Stimulated activated CD4-positive, alpha-beta T cell treated with anti-CD3 and anti-CD28 coated beads, Interleukin-1b, Interleukin-23, amount 100 ng/mL, for 4 hours (primary cell): ENCODE measurements around the gene DNLZ.

Experiments used
- DNase-seq, 2 donors: peaks; one replicate each; pipeline ENCODE4 v3.0.0-alpha.2; 2020; ENCODE audit warnings: low read depth in 2 of 2

DNLZ gene

DNA sequence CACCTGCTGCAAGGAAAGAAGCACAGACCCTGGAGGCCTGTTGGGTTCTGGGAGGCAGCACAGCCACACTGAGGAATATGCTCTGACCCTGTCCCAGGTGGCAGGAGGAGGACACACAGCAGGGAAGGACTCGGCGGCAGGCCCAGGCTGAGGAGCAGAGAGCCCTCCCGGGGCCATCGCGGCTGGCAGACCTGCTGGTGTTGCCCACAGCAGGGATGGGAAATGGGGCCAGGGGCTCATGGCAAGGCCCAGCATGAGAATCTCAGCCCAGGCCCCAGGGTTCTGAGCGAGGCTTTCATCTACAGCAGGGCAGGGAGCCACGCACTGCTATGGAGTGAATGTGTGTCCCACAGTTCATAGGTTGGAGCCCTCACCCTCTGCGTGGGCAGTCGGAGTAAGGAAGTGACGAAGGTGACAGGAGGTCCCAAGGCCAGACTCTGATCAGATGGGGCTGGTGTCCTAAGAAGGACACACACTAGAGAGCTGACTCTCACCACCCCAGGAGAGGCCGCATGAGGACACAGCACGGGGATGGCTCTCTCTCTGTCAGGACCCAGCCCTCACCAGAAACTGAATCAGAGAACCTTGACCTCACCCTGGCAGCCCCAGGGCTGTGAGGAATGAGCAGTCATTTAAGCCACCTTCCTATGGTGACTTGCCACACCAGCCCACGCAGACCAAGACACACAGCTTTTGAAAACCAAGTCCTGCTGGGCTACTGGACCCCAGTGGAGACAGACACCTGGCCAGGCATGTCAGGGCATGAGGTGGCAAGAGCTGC is 46.5 kb downstream of the DNLZ start:
- no peak for DNase-seq

DNA sequence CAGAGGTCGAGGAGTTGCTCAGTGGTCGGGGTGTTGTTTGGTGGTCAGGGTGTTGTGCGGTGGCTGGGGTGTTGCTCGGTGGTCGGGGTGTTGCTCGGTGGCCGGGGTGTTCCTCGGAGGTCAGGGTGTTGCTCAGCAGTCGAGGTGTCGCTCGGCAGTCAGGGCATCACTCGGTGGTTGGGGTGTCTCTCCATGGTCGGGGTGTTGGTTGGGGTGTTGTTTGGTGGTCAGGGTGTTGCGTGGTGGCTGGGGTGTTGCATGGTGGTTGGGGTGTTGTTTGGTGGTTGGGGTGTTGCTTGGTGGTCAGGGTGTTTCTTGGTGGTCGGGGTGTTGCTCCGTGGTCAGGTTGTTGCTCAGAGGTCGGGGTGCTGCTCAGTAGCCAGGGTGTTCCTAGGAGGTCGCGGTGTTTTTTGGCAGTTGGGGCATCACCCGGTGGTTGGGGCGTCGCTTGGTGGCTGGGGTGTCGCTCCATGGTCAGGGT is 47.2 kb downstream of the DNLZ start:
- DNase-seq = no peak

DNA sequence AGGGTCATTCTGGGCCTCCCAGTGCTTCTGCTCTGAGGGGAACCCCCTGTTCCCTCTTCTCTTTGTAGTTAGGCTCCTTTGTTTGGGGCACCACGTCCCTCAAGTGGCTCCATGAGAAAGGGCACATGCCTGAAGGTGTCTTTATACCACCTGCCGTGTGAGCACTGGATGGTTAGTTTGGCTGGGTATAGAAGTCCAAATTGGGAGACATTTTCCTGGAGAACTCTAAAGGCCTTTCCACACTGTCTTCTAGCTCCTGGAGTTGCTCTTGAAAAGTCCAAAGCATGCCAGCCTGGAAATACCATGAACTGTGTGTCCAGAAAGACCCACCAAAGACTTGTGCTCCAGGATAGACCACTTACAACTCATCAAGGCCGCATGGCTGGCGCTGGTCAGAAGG is 48.6 kb downstream of the DNLZ start:
- no peak for DNase-seq

DNA sequence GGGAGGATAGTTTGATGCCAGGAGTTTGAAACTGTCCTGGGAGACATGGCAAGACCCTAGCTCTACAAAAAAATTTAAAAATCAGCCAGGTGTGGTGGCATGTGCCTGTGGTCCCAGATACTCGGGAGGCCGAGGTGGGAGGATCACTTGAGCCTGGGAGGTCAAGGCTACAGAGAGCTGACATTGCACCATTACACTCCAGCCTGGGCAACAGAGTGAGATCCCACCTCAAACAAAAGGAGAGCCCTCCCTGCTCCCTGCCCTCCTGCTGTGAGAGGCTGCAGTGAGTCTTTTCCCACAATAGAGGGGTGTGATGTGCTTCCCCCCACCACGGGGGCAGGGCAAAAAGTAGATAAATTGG is 49.5 kb downstream of the DNLZ start:
- no peak for DNase-seq

DNA sequence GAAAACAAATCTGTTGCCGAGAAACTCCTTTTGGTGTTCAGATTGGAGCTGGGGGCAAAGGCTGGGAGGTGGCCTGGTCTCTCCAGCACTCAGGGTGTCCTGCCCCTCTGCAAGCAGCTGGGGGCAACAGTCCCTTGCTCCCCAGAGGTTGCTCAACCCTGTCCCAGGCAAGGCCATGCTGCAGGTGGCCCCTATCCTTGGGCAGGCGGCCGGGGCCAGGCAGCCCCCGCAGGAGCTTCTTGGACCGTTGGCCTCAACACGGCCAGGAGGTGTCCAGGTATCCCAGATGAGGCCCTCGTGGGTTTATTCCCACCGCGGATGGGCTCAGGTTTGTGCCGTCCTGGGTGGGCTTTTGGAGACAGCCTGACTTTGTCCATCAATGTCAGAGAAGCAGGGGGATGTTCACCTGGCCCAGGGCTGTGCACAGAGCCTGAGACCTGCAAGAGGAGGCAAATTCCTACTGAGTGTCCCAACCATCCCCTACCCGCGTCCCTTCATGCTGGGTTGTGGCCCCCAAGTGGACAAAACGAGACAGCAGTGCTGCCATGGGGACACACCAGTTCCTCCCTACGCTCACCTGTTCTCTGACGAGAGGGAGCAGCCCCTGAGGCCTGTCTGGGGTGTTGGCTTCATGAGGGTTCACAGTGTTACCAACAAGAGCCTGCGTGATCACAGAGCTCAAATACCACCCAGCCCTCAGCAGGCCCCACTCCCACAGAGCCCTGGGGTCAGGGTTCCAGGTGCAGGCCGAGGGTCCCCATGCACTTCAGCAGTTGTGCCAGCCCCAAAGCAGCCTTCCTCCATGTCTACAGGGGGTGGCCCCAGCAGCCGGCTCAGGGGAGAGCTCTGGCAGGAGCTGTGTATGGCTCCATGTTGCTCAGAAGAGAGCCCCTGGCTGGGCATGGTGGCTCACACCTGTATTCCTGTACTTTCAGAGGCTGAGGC is 50.2 kb downstream of the DNLZ start:
- no peak for DNase-seq

DNA sequence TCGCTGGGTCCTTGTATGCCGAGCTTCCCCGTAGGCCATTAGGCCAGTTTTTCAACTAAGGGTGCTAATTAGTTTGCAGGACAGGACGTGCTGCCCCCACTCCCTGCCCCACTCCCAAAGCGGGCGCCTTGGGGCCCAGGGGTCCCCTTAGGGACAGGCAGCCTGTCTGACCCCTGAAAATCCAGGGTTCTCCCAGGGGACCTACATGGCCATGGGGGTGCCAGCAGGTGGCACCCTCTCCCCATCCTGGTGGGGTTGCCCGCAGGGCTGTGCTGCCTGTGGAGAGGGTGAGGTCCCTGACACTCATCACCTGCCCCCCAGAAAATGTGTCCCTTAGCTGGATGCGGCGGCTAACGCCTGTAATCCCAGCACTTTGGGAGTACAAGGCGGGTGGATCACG is 51.1 kb downstream of the DNLZ start:
- DNase-seq = peak; percentile 37 to 48

DNA sequence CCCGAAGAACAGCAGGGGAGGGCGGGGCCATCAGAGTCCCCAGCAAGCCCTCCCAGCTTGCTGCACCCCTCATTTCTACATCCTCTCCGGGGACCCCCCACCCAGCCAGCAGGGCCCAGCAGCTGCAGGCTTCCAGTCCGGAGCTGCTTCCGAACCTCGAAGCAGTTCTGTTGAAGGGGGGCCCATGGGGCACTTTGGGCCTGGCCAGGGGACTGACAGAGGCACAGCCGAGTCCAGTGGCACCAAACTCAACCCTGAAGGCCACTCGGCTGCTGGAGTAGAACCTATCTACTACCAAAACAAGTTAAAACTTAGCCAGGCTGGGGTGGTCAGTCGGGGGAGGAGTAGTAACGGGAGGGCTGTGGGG is 51.6 kb downstream of the DNLZ start:
- DNase-seq = no peak

DNA sequence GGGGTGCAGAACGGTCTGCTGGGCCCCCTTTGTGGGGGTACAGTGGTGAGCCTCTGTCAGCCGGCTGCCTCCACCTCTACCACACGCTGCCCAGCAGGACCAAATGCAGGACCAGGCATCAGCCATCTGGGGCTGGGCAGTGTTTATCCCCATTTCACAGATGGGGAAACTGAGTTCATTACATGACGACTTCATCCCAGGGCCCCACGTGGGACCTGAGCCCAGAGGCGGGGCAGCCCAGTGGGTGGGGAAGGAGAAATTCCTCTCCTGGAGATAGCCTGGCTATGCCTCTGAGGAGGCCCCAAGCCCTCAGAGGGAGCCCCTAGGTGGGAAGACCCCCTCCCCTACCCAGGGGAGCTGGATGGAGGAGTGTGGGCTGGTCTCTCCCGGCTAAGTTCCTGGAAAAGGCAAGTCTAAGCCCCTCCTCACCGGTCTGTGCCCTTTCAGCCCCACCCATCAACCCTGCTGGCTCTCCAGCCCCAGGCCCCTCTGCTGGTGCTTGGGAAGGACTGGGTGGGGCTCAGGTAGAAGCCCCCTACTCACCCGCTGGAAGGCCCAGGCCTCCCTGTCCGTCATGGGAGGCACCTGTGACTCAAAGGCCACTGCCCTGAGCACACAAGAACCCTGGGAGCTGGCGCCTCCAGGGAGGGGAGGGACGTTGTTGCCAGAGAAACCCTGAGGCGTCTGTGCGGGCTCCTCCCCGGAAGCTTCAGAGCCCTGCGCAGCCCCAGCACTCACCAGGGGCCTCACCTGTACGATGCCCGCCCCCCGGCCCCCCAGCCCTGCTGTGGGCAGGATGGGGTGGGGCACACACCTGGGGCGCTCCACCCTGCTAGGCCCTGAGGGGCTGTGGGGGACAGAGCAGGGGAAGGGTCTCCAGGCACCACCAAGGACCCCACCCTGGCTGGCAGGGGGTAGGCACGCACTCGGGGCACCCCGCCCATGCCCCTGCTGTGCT is 52.2 kb downstream of the DNLZ start:
- no peak for DNase-seq

DNA sequence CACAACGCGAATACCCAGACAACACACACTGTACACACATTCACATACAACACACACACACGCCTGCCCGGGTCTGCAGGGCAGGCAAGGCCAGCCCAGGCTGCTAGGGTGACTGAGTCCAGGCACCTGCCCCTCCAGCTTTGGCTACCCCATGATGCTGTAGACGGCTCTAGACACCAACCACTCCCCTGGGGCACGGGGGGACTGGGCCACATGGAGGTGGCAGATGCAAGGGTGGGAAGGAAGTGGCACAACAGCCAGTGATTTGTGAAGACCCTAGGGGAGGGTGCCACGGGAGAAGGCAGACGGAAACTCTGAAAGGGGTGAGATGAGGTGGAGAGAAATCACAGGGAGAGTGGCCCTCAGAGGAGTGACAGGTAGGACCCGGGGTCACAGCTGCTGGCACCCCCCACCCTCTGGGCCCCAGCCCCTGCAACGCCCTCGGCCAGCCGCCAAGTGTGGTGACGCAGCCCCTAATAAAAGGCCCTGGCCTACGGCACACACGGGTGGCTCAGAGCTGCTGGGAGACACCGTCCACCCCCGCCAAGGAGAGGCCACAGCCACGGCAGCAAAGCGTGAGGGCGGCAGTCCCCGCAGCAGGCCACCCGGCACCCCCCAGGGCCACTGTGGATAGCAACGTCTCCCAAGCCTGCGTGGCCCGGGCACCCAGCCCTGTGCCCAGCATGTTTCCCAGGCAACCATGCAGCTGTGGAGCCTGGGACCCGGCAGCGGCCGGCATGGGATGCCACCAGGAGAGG is 53.1 kb downstream of the DNLZ start:
- DNase-seq = no peak

DNA sequence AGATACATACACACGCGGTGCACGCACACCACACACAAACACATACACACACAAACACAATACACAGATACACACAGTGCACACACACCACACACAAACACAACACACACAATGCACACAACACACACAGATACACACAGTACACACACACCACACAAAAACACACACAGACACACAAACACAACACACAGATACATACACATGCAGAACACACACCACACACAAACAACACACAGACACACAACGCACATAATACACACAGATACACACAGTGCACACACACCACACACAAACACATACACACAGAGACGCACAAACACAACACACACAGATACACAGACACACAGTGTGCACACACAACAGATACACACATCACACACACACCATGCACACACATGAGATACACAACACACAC is 53.7 kb downstream of the DNLZ start:
- DNase-seq = no peak
